ENCODE results near the gene KIAA1671.
"Not testable (repeated sequence)": the region's sequence is repeated elsewhere in the genome, so short reads cannot be mapped to it uniquely, and the experiment has no call there.

DNA sequence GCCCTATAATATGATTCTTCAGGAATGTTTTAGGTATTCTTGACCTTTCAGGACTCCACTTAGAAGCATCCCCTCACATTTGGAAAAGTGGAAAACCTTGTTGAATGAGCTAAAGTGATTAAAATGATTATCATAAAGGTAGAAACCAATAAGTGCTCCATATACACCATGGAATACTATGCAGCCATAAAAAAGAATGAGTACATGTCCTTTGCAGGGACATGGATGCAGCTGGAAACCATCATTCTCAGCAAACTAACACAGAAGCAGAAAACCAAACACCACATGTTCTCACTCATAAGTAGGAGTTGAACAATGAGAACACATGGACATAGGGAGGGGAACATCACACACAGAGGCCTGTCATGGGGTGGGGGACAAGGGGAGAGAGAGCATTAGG lies 281.2 kb downstream of the KIAA1671 start:
- TF ChIP-seq EP300, POLR2A (IDR thresholded peaks at IDR 0.05): not testable (repeated sequence)
- TF ChIP-seq, protein P1, sequence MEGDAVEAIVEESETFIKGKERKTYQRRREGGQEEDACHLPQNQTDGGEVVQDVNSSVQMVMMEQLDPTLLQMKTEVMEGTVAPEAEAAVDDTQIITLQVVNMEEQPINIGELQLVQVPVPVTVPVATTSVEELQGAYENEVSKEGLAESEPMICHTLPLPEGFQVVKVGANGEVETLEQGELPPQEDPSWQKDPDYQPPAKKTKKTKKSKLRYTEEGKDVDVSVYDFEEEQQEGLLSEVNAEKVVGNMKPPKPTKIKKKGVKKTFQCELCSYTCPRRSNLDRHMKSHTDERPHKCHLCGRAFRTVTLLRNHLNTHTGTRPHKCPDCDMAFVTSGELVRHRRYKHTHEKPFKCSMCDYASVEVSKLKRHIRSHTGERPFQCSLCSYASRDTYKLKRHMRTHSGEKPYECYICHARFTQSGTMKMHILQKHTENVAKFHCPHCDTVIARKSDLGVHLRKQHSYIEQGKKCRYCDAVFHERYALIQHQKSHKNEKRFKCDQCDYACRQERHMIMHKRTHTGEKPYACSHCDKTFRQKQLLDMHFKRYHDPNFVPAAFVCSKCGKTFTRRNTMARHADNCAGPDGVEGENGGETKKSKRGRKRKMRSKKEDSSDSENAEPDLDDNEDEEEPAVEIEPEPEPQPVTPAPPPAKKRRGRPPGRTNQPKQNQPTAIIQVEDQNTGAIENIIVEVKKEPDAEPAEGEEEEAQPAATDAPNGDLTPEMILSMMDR (IDR thresholded peaks at IDR 0.05): not testable (repeated sequence)
